IMR-90 (cell line): Measurements from ENCODE around the gene CDC25B. TPM values are rescaled to one million over a fixed set of nuclear protein-coding genes. Genes with fewer than 3 reads are reported as not detected.

ENCODE experiments used
- ATAC-seq: fragments of 200-7000 bp; cut with Tn5 transposase; 2 replicates; pipeline ENCODE4 v1.9.1; 2020; ENCODE audit warnings: low read depth, mild to moderate bottlenecking, moderate library complexity
- BruUV-seq: library from RNA; stranded (reverse); fragments of 400-500 nt; replicated peaks from 2 replicates; lab custom pipeline; 2021; lab: Mats Ljungman, UMichigan
- CTCF ChIA-PET: fragments of 300-600 bp; formaldehyde crosslinking; extraction: SDS; loops from one replicate; lab custom pipeline; 2021; ENCODE audit warnings: antibody characterized with exemption; lab: Yijun Ruan, JAX
- POLR2A ChIA-PET: fragments of 300-600 bp; sonication (Branson Sonifier 250); formaldehyde crosslinking; loops from one replicate; lab custom pipeline; 2022; ENCODE audit warnings: antibody characterized with exemption; ENCODE audit not compliant: unreplicated experiment; lab: Charles Lee
- DNase-seq: peaks from one replicate; pipeline ENCODE4 v3.0.0; 2013
- H2AFZ ChIP-seq: replicated peaks from 2 replicates; pipeline ENCODE3; 2013; ENCODE audit warnings: low read length, mild to moderate bottlenecking; ENCODE audit not compliant: poor library complexity
- H2AK5ac ChIP-seq: 2 replicates; pipeline ENCODE4 v1.6.1; 2013; ENCODE audit warnings: low read depth, low read length, inconsistent platforms
- H2AK9ac ChIP-seq: replicated peaks from 2 replicates; pipeline ENCODE3; 2013; ENCODE audit warnings: mild to moderate bottlenecking, low read depth, low read length, moderate library complexity; ENCODE audit not compliant: poor library complexity
- H2BK120ac ChIP-seq: 2 replicates; pipeline ENCODE4 v1.6.1; 2013; ENCODE audit warnings: low read depth, low read length, inconsistent platforms
- H2BK15ac ChIP-seq: 3 replicates; pipeline ENCODE4 v1.6.1; 2013; ENCODE audit warnings: low read depth, low read length, inconsistent platforms
- H2BK20ac ChIP-seq: 2 replicates; pipeline ENCODE4 v1.6.1; 2013; ENCODE audit warnings: low read depth, mild to moderate bottlenecking, inconsistent platforms, low read length, moderate library complexity
- H2BK5ac ChIP-seq: 2 replicates; pipeline ENCODE4 v1.6.1; 2013; ENCODE audit warnings: mild to moderate bottlenecking, low read depth, low read length, inconsistent platforms; ENCODE audit not compliant: poor library complexity, severe bottlenecking
- H3K14ac ChIP-seq: replicated peaks from 2 replicates; pipeline ENCODE4 v1.6.1; 2013; ENCODE audit warnings: low read depth, low read length, inconsistent platforms
- H3K18ac ChIP-seq: 2 replicates; pipeline ENCODE4 v1.6.1; 2013; ENCODE audit warnings: low read depth, low read length, control low read depth
- H3K23ac ChIP-seq: 2 replicates; pipeline ENCODE4 v1.6.1; 2013; ENCODE audit warnings: low read depth, low read length, inconsistent platforms
- H3K27ac ChIP-seq: 2 replicates; pipeline ENCODE4 v1.5.1; 2013; ENCODE audit warnings: mild to moderate bottlenecking, control low read depth, low read length; ENCODE audit not compliant: insufficient read depth
- H3K27me3 ChIP-seq: 2 replicates; pipeline ENCODE4 v1.6.1; 2013; ENCODE audit warnings: low read length; ENCODE audit not compliant: control insufficient read depth, insufficient read depth
- H3K36me3 ChIP-seq: 2 replicates; pipeline ENCODE4 v1.6.1; 2013; ENCODE audit warnings: low read length, mixed read lengths; ENCODE audit not compliant: control insufficient read depth, insufficient read depth
- H3K4ac ChIP-seq: 2 replicates; pipeline ENCODE4 v1.6.1; 2013; ENCODE audit warnings: low read depth, low read length, inconsistent platforms
- H3K4me1 ChIP-seq: 2 replicates; pipeline ENCODE4 v1.6.1; 2013; ENCODE audit warnings: low read length, mixed read lengths; ENCODE audit not compliant: control insufficient read depth, insufficient read depth
- H3K4me2 ChIP-seq: 2 replicates; pipeline ENCODE4 v1.6.1; 2013; ENCODE audit warnings: low read depth, mild to moderate bottlenecking, control low read depth, low read length, moderate library complexity
- H3K4me3 ChIP-seq: 2 replicates; pipeline ENCODE4 v1.5.1; 2013; ENCODE audit warnings: low read depth, mild to moderate bottlenecking, control low read depth, low read length, moderate library complexity; ENCODE audit not compliant: insufficient read depth
- H3K56ac ChIP-seq: 2 replicates; pipeline ENCODE4 v1.6.1; 2013; ENCODE audit warnings: low read length, inconsistent platforms; ENCODE audit not compliant: insufficient read depth; ENCODE audit errors: extremely low read depth
- H3K79me1 ChIP-seq, 2 experiments: 2 replicates each; pipeline ENCODE4 v1.6.1; 2013; ENCODE audit warnings: low read length in 2 of 2, inconsistent platforms in 1 of 2, low read depth in 1 of 2
- H3K9ac ChIP-seq: 2 replicates; pipeline ENCODE4 v1.6.1; 2013; ENCODE audit warnings: low read depth, low read length, control low read depth
- H3K9me1 ChIP-seq: 2 replicates; pipeline ENCODE4 v1.6.1; 2013; ENCODE audit warnings: low read length, inconsistent platforms; ENCODE audit not compliant: insufficient read depth
- H3K9me3 ChIP-seq: 2 replicates; pipeline ENCODE4 v1.6.1; 2013; ENCODE audit warnings: low read length; ENCODE audit not compliant: control insufficient read depth, insufficient read depth
- H4K20me1 ChIP-seq: 2 replicates; pipeline ENCODE4 v1.6.1; 2013; ENCODE audit warnings: low read length, inconsistent platforms; ENCODE audit not compliant: insufficient read depth
- H4K5ac ChIP-seq: 2 replicates; pipeline ENCODE4 v1.6.1; 2013; ENCODE audit warnings: mild to moderate bottlenecking, low read depth, low read length, control low read depth
- H4K8ac ChIP-seq, 2 experiments: 2 replicates each; pipeline ENCODE4 v1.6.1; 2013; ENCODE audit warnings: low read depth in 2 of 2, low read length in 2 of 2, control low read depth in 1 of 2, inconsistent platforms in 1 of 2
- H4K91ac ChIP-seq: 2 replicates; pipeline ENCODE4 v1.6.1; 2013; ENCODE audit warnings: low read depth, low read length, inconsistent platforms; ENCODE audit not compliant: insufficient read depth
- BHLHE40 ChIP-seq: fragments of 150-350 bp; IDR thresholded peaks from 2 replicates; pipeline ENCODE4 v1.6.1; 2016; ENCODE audit warnings: mild to moderate bottlenecking, low read depth, low read length
- FOS ChIP-seq: fragments of 150-350 bp; IDR thresholded peaks from 2 replicates; pipeline ENCODE4 v1.6.1; 2016; ENCODE audit warnings: low read depth, low read length
- MAFK ChIP-seq: IDR thresholded peaks from 2 replicates; pipeline ENCODE4 v1.6.1; 2012; ENCODE audit warnings: low read depth, low read length, improper control_type of control experiment
- MAZ ChIP-seq: IDR thresholded peaks from 2 replicates; pipeline ENCODE4 v1.6.1; 2012; ENCODE audit warnings: low read depth, mild to moderate bottlenecking, low read length, improper control_type of control experiment, moderate library complexity, borderline replicate concordance
- WGBS, 2 experiments: methylation state at CpG; one replicate each; pipeline versions ENCODE4 v1.1.5 to v1.1.7; 2013; ENCODE audit warnings: missing lambda C conversion rate in 2 of 2; ENCODE audit not compliant: insufficient read length in 1 of 2; ENCODE audit errors: extremely low coverage in 2 of 2; 5-methylcytosine and 5-hydroxymethylcytosine counted together
- dilution Hi-C: fragments of 300-500 bp; cut with HindIII; formaldehyde crosslinking; loops from one replicate; pipeline ENCODE4 v1.14.3; 2018; ENCODE audit warnings: low sequenced_read_pairs; ENCODE audit not compliant: unreplicated experiment
- in situ Hi-C: fragments of 300-500 bp; cut with MboI; formaldehyde crosslinking; loops from 3 replicates; pipeline ENCODE4 v1.14.3; 2019; ENCODE audit warnings: low sequenced_read_pairs, inconsistent platforms, mixed read lengths
- intact Hi-C: fragments of 100-400 bp; cut with micrococcal nuclease; formaldehyde crosslinking; loops from 2 replicates; pipeline ENCODE4 v1.10.0; 2022
- polyA plus RNA-seq, 3 experiments: library from polyadenylated mRNA; depleted of rRNA; stranded (reverse); fragments of >200 nt; gene quantifications; 2 replicates each; pipeline ENCODE4 v1.2.3, GENCODE V29; 2012; ENCODE audit warnings: low replicate concordance in 1 of 3
- total RNA-seq: library from RNA; depleted of rRNA; stranded (reverse); fragments of >200 nt; gene quantifications from 2 replicates; pipeline ENCODE4 v1.2.3, GENCODE V29; 2012

The CDC25B gene
- total and polyA plus RNA-seq, 2 of the 4 experiments (the other 2 are of a cell fraction), result 14.5 to 50.5 TPM

DNA sequence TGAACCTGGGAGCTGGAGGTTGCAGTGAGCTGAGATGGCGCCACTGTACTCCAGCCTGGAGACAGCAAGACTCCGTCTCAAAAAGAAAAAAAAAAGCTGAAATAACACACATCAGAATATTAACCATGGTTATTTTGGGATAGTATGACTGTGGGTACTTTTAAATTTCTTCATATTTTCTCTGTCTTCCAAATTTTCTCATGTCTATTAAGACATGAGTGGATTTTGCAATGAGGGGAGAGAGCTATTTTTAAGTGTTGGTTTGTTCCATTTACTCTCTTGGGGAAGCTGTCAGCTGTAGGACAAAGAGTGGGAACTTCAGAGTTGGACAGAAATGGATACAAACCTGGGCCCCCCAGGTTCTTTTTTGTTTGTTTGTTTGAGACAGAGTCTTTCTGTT is 38.8 kb upstream of the CDC25B start:
- H3K4ac ChIP-seq, result no peak overlapping the region
- H3K36me3 ChIP-seq, result peaks cover 9% of the 10 kb centered on the region; the same call in 1 of the 2 replicates
- no peak overlapping the region for H2AFZ ChIP-seq
- H4K8ac ChIP-seq, result no peak overlapping the region
- peaks cover 5% of the 10 kb centered on the region for H3K9me1 ChIP-seq
- in situ Hi-C loops, result no loop called here
- H4K5ac ChIP-seq, result no peak overlapping the region
- no peak overlapping the region for H2BK5ac ChIP-seq
- ChIA-PET CTCF (interaction anchor here (0.8 kb wide), 1 partner anchor 10 kb away, joined by 3 read pairs; the partner anchor contains the start of gene ADISSP), POLR2A (no interaction called here)
- H3K56ac ChIP-seq, result no peak overlapping the region
- H3K14ac ChIP-seq, result no peak overlapping the region
- TF ChIP-seq MAZ (no peak), FOS (no peak), MAFK (no peak), BHLHE40 (no peak)
- H3K4me2 ChIP-seq, result no peak overlapping the region
- no peak overlapping the region for H2BK120ac ChIP-seq
- H4K91ac ChIP-seq, result no peak overlapping the region
- no TSS peak for BruUV-seq
- no peak overlapping the region for H2BK20ac ChIP-seq
- H3K23ac ChIP-seq, result no peak overlapping the region
- no peak overlapping the region for H2AK5ac ChIP-seq
- ATAC-seq (no peak), DNase-seq (no peak)
- no peaks in the 10 kb centered on the region; the same call in 1 of the 2 replicates for H3K4me1 ChIP-seq
- no peaks in the 10 kb centered on the region for H3K9me3 ChIP-seq
- no peak overlapping the region for H3K18ac ChIP-seq
- H3K27ac ChIP-seq, result no peak overlapping the region
- H2AK9ac ChIP-seq, result no peak overlapping the region
- dilution Hi-C loops, result no loop called here
- H3K4me3 ChIP-seq, result no peak overlapping the region
- H3K79me1 ChIP-seq, result peaks cover 3 to 20% of the 10 kb centered on the region in 2 experiments; a peak in 3 of 4 replicates
- no CpG with 5 or more reads among the region's 2 CpGs for WGBS, 2 experiments
- H3K27me3 ChIP-seq, result no peaks in the 10 kb centered on the region
- H2BK15ac ChIP-seq, result no peak overlapping the region
- no peak overlapping the region for H3K9ac ChIP-seq
- H4K20me1 ChIP-seq, result peaks cover 14% of the 10 kb centered on the region; the same call in 1 of the 2 replicates
- intact Hi-C loops, result no loop called here
